Activated naive CD4-positive, alpha-beta T cell treated with anti-CD3 and anti-CD28 coated beads, Interleukin-2, amount 10 ng/mL, durations not matched to agents 7 days and 5 days (primary cell): ENCODE results near the gene MYRFL.

Source experiments
- CTCF ChIA-PET: fragments of 350-600 bp; sonication (Branson Sonifier 250); formaldehyde crosslinking; loops from one replicate; lab custom pipeline; 2021; ENCODE audit warnings: antibody characterized with exemption; lab: Charles Lee
- DNase-seq: peaks from one replicate; pipeline ENCODE4 v3.0.0-alpha.2; 2020
- H3K27ac Mint-ChIP-seq: one replicate; pipeline ENCODE4 v1.8.0; 2021; ENCODE audit warnings: mild to moderate bottlenecking, moderate library complexity, mixed read lengths
- H3K27me3 Mint-ChIP-seq: one replicate; pipeline ENCODE4 v1.8.0; 2021; ENCODE audit warnings: mild to moderate bottlenecking, mixed read lengths
- H3K36me3 Mint-ChIP-seq: one replicate; pipeline ENCODE4 v1.8.0; 2021; ENCODE audit warnings: mixed read lengths
- H3K4me1 Mint-ChIP-seq: one replicate; pipeline ENCODE4 v1.8.0; 2021; ENCODE audit warnings: mixed read lengths
- H3K4me3 Mint-ChIP-seq: one replicate; pipeline ENCODE4 v1.8.0; 2021; ENCODE audit warnings: mild to moderate bottlenecking, moderate library complexity, mixed read lengths
- H3K9me3 Mint-ChIP-seq: one replicate; pipeline ENCODE4 v1.8.0; 2021; ENCODE audit warnings: mixed read lengths

Gene MYRFL

DNA sequence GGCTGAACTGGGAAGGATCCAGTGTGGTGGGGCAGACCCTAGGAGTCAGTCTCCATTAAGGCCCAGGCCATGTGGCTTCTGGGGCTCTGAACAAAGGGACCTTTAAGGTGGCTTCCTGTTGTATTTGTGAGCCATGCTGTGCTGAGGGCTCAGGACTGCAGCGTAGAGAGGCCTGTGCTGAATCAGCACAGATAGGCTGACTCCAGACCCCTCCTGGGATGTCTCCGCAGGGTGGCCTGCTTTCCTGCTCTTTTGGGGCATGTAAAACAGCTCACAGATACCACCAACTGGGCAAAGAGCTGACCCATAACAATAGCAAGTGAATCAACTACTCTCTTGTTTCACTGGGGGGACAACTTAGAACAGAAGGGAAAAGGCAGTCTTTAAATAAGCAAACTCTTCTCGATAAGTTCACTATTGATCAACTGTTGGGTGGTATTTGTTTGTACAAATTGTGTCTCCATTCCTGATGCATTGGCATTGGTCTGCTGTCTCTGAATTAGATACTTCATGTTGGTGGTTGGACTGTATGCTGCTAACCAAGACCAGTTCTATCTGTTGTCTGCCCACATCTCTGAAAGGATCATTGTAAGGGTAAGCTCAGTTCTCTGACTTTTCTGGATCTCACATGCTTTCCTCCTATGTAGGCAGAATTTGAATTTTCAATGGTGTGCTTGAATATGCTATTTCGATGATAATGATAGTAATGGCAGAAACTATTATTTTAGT lies 71.8 kb downstream of the MYRFL start:
- Mint-ChIP-seq H3K4me1 (no peaks in the 10 kb centered on the region), H3K27ac (no peak overlapping the region), H3K36me3 (no peaks in the 10 kb centered on the region), H3K4me3 (no peak overlapping the region), H3K9me3 (no peaks in the 10 kb centered on the region), H3K27me3 (no peaks in the 10 kb centered on the region)
- no peak for DNase-seq
- CTCF ChIA-PET = interaction anchor here (1.3 kb wide), 1 partner anchor 12 kb away, joined by 3 read pairs; no protein-coding TSS in a partner anchor

DNA sequence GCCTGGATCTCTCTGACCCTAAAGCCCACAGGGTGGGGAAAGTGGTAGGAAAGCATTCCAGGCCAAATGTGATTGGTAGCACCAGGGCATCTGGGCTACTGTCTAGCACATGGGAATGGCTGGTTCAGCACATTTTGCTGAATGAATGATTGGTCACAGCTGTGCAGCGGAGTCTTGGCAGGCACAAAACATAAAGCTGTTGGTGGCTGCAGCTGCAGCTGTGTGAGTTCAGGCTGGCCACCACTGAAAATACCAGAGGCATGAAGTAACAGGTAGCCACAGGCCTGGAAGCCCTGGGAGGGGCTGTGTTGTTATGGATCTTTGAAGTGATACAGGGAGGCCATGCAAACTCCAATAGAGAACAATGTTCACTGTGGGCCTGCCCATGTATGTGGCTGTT lies 72.7 kb downstream of the MYRFL start:
- DNase-seq = no peak
- Mint-ChIP-seq H3K4me3 (no peak overlapping the region), H3K4me1 (no peaks in the 10 kb centered on the region), H3K27ac (no peak overlapping the region), H3K9me3 (no peaks in the 10 kb centered on the region), H3K36me3 (no peaks in the 10 kb centered on the region), H3K27me3 (no peaks in the 10 kb centered on the region)
- CTCF ChIA-PET = interaction anchor here (1.3 to 1.7 kb wide), 2 partner anchors 11 to 679 kb away, joined by 3 to 6 read pairs; no protein-coding TSS in a partner anchor

DNA sequence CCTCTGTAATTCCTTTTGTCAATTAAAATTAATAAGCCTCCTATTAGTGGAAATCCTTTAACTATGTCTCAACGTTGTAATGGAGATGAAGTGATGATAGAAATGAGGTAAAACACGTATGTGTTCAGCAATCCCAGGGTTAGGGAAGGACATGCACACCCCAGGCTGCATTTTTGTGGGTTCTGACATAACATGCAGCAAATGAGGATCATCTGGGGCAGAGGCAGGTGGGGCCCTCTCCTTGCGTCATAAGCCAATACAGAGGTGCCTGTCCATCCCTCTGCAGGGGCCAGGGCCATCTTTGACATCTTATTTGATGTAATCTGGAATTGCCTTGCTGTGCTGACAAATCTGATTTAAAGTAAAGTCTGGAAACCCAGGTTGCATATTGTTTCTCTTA lies 73.2 kb downstream of the MYRFL start:
- CTCF ChIA-PET = interaction anchor here (1.7 kb wide), 1 partner anchor 678 kb away, joined by 6 read pairs; no protein-coding TSS in a partner anchor
- H3K36me3 Mint-ChIP-seq = no peaks in the 10 kb centered on the region
- no peaks in the 10 kb centered on the region for H3K9me3 Mint-ChIP-seq
- no peak for DNase-seq
- no peak overlapping the region for H3K27ac Mint-ChIP-seq
- no peak overlapping the region for H3K4me3 Mint-ChIP-seq
- H3K27me3 Mint-ChIP-seq = no peaks in the 10 kb centered on the region
- no peaks in the 10 kb centered on the region for H3K4me1 Mint-ChIP-seq

DNA sequence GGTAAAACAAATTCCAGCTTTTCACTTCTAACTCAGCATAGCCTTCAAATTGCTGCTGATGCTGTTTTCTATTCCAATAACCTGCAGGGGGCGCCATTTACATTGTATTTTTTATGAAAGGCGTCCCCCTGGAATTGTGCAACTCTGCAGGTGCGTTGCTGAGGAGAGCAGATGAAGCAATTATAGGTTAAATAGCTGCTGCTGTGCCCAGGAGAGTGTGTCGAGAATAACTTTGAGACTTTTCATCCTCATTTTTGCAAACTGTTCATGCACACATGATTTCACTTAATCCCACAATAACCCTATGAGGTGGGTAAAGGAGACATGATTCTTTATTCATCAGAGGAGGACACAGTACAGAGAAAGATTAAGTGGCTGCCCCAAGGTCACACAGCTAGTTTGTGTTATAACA lies 75.7 kb downstream of the MYRFL start:
- no peak overlapping the region for H3K27ac Mint-ChIP-seq
- no peak overlapping the region for H3K4me3 Mint-ChIP-seq
- no peaks in the 10 kb centered on the region for H3K4me1 Mint-ChIP-seq
- DNase-seq = peak; percentile 69
- H3K36me3 Mint-ChIP-seq = no peaks in the 10 kb centered on the region
- H3K9me3 Mint-ChIP-seq = no peaks in the 10 kb centered on the region
- CTCF ChIA-PET = interaction anchor here (0.7 to 3.1 kb wide), 17 partner anchors 9 to 827 kb away, joined by 3 to 33 read pairs (median 4); no protein-coding TSS in a partner anchor
- H3K27me3 Mint-ChIP-seq = peaks cover 4% of the 10 kb centered on the region

DNA sequence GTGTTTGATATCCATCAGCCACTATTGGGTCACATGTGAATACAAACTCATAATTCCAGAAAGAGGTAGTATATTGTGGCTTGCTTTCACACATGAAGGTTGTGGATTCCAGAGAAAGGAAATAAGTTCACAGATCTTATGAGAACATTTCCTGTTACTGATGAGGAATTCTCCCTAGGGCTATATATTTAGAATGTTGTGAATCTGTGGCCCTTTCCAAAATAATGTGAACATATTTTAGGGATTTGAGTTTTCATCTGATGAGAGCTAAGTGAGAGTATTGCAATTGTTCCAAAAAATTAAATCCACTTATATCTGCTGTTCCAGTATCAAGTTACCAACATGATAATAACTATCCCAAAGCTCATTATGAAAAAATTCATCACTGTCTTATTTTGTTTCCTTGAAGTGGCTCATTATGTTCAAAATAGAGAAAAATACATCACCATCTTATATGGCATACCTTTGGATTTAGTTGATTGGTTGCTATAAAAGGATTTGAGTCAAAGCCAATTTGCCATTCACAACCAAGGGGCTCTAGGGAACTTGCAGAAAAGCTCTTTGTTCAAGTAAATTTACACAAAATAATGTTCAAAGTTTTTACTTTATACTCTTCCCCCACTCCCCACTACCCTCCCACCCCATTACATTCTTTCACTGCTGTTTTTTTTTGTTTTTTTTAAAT lies 76.3 kb downstream of the MYRFL start:
- Mint-ChIP-seq H3K9me3 (no peaks in the 10 kb centered on the region), H3K36me3 (no peaks in the 10 kb centered on the region), H3K4me3 (no peak overlapping the region), H3K27me3 (peaks cover 7% of the 10 kb centered on the region), H3K4me1 (no peaks in the 10 kb centered on the region), H3K27ac (no peak overlapping the region)
- CTCF ChIA-PET = interaction anchor here (0.6 to 3.1 kb wide), 12 partner anchors 9 to 827 kb away, joined by 3 to 33 read pairs (median 6); no protein-coding TSS in a partner anchor
- DNase-seq = no peak

DNA sequence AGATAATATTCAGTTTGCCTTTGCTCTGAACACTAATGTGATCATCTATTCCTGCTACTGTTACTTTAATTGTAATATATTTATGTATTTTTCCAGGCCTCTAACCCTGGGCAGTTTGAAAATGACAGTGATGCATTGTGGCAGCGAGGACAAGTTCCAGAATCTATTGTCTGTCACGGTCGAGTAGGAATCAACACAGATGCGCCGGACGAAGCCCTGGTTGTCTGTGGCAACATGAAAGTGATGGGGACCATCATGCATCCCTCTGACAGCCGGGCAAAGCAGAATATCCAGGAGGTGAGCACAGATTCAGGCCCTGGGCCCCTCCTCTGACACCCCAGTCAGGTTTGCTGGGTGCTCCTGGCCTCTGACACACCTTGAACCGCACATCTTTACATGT lies 78.5 kb downstream of the MYRFL start:
- H3K4me1 Mint-ChIP-seq = no peaks in the 10 kb centered on the region
- no peak overlapping the region for H3K27ac Mint-ChIP-seq
- no peak overlapping the region for H3K4me3 Mint-ChIP-seq
- no peaks in the 10 kb centered on the region for H3K9me3 Mint-ChIP-seq
- CTCF ChIA-PET = interaction anchor here (1.0 to 1.4 kb wide), 2 partner anchors 25 to 26 kb away, joined by 3 read pairs; no protein-coding TSS in a partner anchor
- H3K36me3 Mint-ChIP-seq = no peaks in the 10 kb centered on the region
- DNase-seq = no peak
- peaks cover 7% of the 10 kb centered on the region for H3K27me3 Mint-ChIP-seq

DNA sequence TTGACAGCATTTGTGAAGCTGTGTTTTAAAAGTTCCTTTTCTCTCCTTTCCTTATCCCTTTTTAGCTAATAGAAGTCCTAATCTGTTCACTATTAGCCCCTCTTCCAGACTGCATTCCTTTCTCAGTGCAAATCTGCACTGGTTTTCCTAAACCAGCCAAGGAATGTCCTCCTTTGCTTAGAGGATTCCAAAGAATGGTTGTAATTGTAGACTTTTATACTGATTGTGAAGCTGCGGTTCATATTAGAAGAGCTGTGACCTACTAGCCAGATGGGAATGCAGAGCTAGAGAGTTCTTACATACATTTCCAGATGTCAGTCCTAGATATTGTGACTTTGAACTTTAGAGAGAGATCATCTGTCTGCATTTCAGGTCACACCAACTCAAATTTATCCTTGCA lies 79.8 kb downstream of the MYRFL start:
- CTCF ChIA-PET = interaction anchor here (1.0 to 1.6 kb wide), 4 partner anchors 12 to 672 kb away, joined by 3 to 4 read pairs (median 4); no protein-coding TSS in a partner anchor
- H3K4me1 Mint-ChIP-seq = no peaks in the 10 kb centered on the region
- H3K36me3 Mint-ChIP-seq = no peaks in the 10 kb centered on the region
- no peak overlapping the region for H3K4me3 Mint-ChIP-seq
- H3K27ac Mint-ChIP-seq = no peak overlapping the region
- no peak for DNase-seq
- H3K27me3 Mint-ChIP-seq = peaks cover 7% of the 10 kb centered on the region
- no peaks in the 10 kb centered on the region for H3K9me3 Mint-ChIP-seq

DNA sequence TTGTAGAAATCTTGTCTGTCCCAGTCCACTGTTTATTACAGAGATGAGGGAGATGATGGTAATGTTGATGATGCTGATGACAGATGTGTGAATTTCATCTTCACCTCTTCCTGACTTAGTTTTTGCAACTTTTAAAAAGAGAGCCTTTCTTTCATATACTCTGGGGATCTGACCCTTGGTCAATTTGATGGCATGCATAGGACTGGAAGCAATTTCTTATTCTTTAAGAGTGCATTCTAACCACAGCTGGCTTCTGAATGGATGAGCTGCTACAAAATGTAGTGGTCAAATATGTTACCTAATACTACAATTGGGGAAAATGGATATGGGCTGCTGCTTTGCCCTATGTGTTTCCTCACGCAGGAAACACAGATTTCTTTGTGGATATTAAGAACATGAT lies 80.8 kb downstream of the MYRFL start:
- Mint-ChIP-seq H3K27me3 (peaks cover 11% of the 10 kb centered on the region), H3K4me1 (no peaks in the 10 kb centered on the region), H3K27ac (no peak overlapping the region), H3K9me3 (no peaks in the 10 kb centered on the region), H3K36me3 (no peaks in the 10 kb centered on the region), H3K4me3 (no peak overlapping the region)
- no peak for DNase-seq
- CTCF ChIA-PET = interaction anchor here (1.6 kb wide), 1 partner anchor 671 kb away, joined by 4 read pairs; no protein-coding TSS in a partner anchor

DNA sequence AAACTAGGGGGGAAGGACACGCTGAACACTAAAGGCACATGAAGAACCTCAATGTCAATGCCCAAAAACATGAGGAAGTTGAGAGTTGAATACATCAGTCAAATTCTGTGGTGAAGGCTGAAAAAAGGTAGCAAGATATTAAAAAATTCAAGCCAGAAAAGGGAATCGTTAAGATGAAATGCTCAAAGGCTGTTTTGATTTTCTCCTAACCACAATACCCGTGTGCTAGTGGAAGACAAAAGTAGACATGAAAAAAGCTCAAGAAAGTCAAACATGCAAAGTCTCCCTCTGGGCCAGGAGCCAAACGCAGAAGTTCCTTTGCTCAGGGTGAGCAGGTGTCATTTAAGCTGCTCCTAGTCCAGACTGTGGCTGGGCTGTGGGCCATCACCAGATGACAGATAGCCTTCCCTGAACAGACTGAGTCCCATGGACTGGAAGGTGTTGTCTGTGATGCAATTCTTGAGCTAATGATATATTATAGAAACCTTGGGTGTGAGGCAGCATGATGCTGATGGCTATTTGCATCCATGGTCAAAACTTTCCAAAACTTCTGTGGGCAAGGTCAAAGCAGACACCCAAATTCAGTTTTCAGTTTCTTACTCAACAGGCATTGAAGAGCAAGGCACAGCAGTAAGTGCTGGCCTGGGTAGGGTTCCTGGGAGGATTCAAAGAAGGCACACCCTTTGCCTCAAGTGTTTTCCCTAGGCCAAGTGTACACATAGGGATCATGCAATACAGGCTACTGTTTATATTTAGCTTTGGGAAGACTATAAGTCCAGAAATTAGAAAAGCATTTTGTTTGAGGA lies 81.6 kb downstream of the MYRFL start:
- peaks cover 11% of the 10 kb centered on the region for H3K27me3 Mint-ChIP-seq
- CTCF ChIA-PET = no interaction called here
- DNase-seq = no peak
- H3K9me3 Mint-ChIP-seq = no peaks in the 10 kb centered on the region
- H3K36me3 Mint-ChIP-seq = no peaks in the 10 kb centered on the region
- no peak overlapping the region for H3K4me3 Mint-ChIP-seq
- H3K4me1 Mint-ChIP-seq = no peaks in the 10 kb centered on the region
- no peak overlapping the region for H3K27ac Mint-ChIP-seq

DNA sequence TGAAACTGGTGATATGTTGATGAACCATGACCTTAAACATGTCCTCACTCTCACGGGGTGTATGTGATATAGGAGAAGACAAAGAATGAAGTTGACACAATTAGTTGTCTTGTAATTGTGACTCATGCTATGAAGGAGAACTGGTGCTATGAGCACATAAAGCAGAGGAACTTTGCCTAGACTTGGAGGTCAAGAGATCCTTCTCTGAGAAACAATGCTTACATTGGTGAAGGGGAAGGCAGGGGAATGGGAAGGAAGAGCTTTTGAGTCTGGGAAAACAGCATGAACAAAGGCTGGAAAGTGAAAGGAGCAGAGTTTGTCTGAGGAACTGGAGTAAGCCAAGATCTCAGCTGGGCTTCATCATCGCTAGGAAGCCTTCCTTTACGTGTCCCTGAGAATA lies 83.2 kb downstream of the MYRFL start:
- H3K36me3 Mint-ChIP-seq = no peaks in the 10 kb centered on the region
- DNase-seq = no peak
- CTCF ChIA-PET = interaction anchor here (1.1 kb wide), 1 partner anchor 11 kb away, joined by 3 read pairs; no protein-coding TSS in a partner anchor
- peaks cover 11% of the 10 kb centered on the region for H3K27me3 Mint-ChIP-seq
- H3K27ac Mint-ChIP-seq = no peak overlapping the region
- no peaks in the 10 kb centered on the region for H3K9me3 Mint-ChIP-seq
- no peaks in the 10 kb centered on the region for H3K4me1 Mint-ChIP-seq
- H3K4me3 Mint-ChIP-seq = no peak overlapping the region

DNA sequence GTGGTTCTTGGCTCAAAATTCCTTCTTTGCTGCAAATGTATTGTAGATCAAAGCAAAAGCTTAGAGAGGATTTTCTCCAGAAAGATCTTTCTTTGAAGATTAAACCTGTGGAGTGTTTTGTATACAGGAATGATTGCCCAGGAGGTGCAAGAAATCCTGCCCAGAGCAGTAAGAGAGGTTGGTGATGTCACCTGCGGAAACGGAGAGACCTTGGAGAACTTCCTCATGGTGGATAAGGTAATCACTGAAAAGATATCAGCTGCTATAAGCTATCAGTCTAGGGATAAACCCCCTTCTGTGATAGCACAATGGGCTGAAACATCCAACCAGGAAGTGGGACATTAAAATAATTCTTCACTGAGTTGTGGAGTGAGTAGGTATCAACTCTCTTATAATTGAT lies 85.7 kb downstream of the MYRFL start:
- DNase-seq = no peak
- H3K4me3 Mint-ChIP-seq = no peak overlapping the region
- H3K27me3 Mint-ChIP-seq = peaks cover 7% of the 10 kb centered on the region
- no peaks in the 10 kb centered on the region for H3K9me3 Mint-ChIP-seq
- no peak overlapping the region for H3K27ac Mint-ChIP-seq
- CTCF ChIA-PET = interaction anchor here (2.2 kb wide), 1 partner anchor 11 kb away, joined by 6 read pairs; no protein-coding TSS in a partner anchor
- no peaks in the 10 kb centered on the region for H3K4me1 Mint-ChIP-seq
- H3K36me3 Mint-ChIP-seq = no peaks in the 10 kb centered on the region

DNA sequence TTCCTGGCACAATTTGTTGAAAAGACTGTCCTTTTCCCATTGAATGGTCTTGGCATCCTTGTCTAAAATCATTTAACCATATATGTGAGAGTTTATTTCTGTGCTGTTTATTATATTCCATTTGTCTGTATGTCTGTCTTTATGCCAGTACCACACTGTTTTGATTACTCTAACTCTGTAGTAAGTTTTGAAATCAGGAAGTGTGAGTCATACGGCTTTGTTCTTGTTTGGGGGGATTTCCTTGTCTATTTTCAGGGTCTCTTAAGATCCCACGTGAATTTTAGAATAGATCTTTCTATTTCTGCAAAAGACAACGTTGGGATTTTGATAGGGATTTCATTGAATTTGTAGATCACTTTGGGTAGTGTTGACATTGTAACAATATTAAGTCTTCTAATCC lies 88.5 kb downstream of the MYRFL start:
- CTCF ChIA-PET = interaction anchor here (1.1 kb wide), 1 partner anchor 13 kb away, joined by 3 read pairs; no protein-coding TSS in a partner anchor
- Mint-ChIP-seq H3K4me3 (no peak overlapping the region), H3K27me3 (peaks cover 4% of the 10 kb centered on the region), H3K4me1 (no peaks in the 10 kb centered on the region), H3K9me3 (no peaks in the 10 kb centered on the region), H3K27ac (no peak overlapping the region), H3K36me3 (no peaks in the 10 kb centered on the region)
- DNase-seq = no peak

DNA sequence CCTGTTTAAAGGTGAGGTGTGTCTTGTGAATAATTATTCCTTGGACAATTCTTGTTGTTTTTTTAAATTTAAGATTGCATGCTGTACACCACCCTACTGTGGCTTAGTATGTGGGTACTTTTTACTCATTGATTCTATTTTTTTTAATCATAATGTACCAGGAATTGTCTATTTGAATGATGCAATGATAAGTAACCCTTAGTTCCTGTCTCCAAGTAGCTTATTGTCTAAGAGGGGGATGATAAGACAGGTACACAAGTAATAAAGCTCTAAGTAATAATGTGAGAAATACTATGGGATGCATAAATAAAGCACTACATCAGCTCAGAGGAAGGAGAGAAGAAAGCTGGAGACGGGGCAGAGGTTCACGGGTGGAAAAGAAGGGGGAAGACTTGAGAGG lies 90.9 kb downstream of the MYRFL start:
- H3K36me3 Mint-ChIP-seq = no peaks in the 10 kb centered on the region
- CTCF ChIA-PET = no interaction called here
- H3K4me3 Mint-ChIP-seq = no peak overlapping the region
- H3K27ac Mint-ChIP-seq = no peak overlapping the region
- no peaks in the 10 kb centered on the region for H3K4me1 Mint-ChIP-seq
- no peaks in the 10 kb centered on the region for H3K9me3 Mint-ChIP-seq
- no peaks in the 10 kb centered on the region for H3K27me3 Mint-ChIP-seq
- no peak for DNase-seq
